RPMI7951 (cell line): Measurements from ENCODE around the gene TMEM273. TPM values are rescaled to one million over a fixed set of nuclear protein-coding genes. Genes with fewer than 3 reads are reported as not detected.

Source experiments
- DNase-seq: peaks from one replicate; pipeline ENCODE4 v3.0.0-alpha.2; 2012; ENCODE audit warnings: low read depth
- total RNA-seq: library from RNA; depleted of rRNA; stranded (reverse); fragments of >200 nt; shearing (Covaris generic); gene quantifications from 2 replicates; pipeline ENCODE4 v1.2.3, GENCODE V29; 2014; rRNA removed

The TMEM273 gene
- total RNA-seq, 1 experiment from 2014 or later: not detected

DNA sequence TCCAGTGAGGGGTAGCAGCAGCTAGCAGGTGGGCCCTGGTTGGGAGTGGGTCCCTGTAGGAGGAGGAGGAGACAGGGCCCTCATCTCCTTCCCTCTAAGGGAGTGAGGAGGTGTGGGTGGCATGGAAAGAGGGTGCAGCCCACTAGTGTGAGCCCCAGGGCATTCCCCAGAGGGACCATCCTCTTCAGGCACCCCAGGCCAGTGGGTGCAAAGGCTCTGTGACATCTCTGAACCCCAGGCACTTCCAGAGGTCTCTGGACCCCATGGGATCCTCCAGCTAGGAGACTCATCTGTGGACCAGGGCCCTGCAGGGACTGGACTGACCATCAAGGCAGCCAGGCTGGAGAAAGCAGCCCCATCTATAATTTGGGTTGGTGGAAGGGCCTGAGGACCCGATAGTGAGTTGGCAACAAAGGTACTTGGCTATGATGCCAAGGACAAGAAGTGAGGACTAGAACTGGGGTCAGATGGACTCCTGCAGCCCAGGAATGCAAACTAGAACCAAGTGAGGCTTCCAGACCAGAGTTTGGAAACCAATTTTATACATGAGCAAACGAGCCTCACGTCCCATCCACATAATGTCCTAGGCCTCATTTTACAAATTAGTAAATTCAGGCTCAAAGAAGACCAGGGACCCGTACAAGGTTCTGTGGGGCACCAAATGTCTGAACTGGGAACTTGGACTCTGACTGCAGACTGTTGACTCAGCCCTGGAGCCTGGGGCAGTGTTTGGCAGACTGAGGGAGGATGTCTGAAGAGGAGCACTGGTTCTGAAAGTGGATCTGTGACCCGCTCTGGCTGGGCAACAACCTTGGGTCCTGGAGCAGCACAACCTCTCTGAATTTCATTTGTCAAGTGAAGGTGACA is 71.4 kb downstream of the TMEM273 start:
- peak; percentile 19 for DNase-seq

DNA sequence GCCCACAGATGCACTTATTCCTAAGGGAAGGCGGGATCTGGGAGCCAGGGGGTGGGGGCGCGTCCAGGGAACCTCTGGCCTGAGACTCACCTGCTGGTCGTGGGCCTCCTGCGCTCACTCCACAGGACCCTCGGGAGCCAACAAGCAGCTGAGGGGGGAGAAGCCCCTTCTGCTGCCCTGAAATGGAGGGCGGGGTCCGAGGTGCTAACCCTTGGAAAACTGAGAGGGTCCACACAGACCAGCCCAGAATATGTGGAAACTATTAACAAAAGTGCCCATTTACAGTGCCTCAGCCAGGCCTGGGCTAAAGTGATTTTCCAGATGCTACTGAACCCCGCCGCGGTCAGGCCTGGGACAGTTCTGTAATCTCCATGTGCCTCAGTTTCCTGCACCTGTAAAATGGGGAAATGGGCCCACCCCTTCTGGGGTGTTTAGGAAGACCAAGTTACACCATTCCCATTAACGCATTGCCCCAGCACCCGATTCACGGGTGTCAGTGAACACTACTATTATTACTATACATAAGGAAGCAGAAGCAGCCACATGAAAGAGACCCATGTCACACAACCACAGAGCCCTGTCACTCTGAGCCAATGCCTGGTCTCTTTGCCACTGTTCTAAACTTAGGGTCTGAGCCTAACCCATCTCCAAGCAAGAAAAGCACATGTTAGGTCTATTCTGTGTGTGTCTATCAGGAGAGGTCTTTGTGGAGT is 72.2 kb downstream of the TMEM273 start:
- DNase-seq: no peak

DNA sequence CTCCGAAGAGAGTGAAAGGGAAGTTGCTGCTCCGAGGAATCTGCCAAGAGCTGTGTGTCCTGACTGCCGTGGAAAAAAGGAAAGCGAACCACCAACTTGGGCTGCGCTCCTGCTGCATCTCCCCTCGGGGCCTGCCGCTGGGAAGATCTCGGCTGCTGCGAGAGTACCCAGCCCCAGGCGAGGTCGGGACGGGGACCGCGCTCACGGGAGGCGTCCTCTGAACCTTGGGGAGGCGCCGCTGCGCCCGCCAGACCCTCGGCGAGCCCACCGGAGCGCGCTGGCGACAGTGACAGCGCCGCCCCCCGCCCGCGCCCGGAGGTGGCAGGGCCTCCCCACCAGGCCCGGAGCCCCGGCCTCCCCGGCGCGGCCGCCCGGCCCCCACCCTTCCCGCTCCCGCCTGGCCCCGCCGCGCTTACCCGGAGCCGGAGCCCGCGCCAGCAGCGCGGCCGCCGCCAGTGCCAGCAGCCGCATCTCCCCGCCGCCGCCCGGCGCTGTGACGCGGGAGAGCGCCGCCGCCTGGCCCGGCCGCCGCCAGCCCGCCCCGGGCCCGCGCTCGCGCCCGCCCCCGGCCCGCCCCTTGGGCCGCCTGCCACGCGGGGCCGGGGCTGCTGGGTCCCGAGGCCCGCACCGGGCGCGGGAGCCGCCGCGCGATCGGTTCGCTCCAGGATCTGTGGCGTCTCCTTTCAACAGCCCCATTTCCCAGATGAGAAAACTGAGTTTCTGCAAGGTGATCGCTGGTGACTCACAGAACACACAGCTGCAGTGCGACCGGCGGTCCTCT is 73.0 kb downstream of the TMEM273 start, which contains the start of gene VSTM4:
Gene VSTM4, minus strand, starts transcription at position 508 of the 781 bp plus-strand sequence. Its CDS starts 37 bp downstream, at position 471.
- peak; percentile 11 for DNase-seq

DNA sequence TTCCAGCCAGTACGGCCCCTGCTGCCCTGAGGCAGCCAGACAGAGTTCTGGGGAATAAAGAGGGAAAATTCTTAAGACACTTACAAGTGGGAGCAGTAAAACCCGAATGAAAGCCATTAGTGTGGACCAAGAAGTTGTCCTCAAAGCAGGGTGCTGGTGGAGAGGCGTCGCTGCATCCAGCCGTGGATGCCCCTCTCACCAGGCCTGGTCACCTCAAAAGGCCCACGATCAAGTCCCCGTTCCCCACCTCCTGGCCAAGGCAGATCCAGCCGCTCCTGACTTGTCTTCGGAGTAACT is 73.5 kb downstream of the TMEM273 start:
- no peak for DNase-seq

DNA sequence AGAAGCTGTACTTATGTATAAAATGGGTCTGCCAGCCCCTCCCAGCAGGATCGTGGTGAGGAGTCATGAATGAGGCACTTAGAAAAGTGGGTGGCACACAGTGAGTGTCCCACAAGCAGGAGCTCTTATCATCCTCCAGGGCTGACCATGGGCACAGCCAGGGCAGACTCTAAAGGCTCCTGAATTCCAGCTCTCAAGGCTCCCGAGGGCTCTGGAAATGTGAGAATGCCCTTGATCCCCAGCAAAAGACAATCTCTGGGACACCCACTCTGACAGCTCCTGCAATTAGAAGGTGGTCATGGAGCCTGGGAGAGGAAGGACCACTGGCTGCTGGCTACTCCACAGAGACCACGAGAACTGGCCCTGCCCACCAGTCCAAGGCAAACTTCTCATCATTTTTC is 74.5 kb downstream of the TMEM273 start:
- no peak for DNase-seq

DNA sequence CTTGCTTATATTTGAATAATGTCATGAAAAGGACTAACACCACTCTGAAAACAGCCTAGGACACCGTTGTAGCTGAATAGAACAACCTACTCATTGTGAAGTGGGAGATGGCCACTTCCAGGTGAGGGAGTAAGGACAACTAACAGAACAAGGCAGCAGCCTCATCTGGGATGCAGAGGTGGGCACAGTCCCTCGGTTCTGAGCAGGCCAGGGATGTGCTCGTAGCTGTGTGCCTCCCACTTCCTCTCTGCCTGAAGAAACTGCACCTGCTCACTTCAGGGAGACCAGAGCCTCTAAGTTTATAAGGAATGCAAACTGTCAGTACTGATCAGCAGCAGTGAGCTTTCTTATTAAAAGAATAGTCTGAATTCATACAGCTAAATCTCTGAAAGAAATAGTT is 75.3 kb downstream of the TMEM273 start:
- DNase-seq: no peak

DNA sequence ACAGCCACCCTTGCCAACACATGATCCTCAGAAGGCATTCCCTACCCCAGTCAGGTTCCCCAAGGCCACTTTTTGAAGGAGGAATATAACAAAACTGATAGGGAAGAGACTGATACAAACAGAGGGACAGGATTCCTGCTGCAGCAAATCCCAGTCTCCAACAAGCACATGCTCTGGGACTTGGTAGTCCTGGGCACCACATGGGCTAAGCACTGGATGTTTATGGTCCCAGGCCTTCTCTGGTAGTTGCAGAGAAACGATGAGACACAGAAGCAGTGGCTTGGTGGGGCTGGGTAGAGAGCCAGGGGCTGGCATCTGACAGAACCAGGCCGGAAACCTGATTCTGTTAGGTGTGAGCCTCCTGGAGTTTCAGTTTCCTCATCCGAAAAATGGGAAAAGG is 76.1 kb downstream of the TMEM273 start:
- no peak for DNase-seq

DNA sequence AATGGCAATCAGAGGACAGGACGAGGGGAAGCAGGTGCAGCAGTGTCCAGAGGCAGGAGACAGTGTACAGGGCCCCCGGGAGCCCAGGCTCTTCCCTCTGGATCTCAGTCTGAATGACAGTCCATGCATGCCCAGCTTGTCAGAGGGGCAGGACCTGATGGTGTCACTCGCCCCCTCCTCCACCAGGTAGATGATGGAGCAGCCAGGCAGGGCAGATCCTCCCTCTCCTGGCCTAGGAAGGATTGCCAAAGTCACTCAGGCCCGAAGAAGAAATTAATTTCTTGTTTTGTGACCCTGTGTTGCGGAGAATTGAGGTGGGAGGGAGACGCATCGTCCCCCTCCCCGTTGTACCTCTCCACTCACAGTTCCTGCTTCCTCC is 76.9 kb downstream of the TMEM273 start:
- no peak for DNase-seq

DNA sequence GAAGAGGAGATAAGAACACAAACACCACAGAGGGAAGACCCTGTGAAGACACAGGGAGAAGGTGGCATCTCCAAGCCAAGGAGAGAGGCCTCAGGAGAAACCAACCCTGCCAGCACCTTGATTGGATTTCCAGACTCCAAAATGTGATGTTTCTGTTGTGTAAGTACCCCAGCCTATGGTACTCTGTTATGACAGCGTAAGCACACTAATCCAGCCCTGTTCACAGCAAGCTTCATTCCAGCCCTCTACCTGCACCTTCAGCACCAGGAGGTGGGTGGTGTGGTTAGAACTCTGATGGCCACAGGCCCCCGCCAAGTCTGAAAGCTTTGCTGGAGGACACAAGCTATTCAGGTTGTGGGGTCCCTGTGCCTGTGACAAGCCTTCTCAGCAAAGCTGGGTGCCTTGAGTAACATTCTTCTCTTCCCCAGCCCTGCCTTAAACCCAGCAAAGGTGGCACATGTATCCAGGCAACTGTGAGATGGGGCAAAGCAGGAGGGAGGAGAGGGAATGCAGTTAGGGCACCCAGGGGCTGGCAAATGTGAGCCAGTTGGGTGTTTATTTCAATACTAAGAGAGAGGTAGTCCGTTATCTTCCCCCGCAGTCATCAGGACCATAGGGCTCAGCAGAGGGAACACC is 77.4 kb downstream of the TMEM273 start:
- DNase-seq: no peak

DNA sequence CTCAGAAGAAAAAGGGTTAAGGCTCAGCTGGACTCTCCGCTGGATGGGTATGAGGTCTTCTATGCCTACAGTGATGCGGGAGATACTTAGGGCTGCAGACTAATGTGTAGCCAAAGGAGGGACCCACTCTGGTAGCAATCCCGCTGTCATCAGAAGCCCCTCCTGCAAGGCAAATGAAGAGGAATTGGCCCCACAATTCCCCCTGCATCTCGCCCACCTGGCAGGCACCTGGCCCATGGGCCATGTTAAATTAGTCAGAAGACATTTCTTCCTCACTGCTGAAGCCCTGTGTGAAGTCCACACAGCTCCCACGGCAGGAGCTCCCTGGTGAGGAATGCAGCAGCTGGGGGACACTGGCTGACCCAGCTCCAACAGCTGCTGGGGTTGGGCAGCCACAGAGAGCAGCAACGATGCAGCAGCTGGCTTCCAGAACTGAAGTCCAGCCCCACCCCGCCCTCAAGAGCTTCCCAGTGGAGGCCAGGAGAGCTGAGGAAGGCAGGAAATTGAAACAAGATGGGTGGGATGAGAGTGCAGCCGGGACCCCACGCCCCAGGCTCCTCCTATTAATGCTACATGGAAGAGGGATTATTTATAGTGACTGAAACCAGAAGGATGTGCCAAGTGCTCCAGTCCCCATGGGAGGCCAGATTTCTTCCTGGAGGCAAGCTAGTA is 78.4 kb downstream of the TMEM273 start:
- DNase-seq: peak; percentile 50

DNA sequence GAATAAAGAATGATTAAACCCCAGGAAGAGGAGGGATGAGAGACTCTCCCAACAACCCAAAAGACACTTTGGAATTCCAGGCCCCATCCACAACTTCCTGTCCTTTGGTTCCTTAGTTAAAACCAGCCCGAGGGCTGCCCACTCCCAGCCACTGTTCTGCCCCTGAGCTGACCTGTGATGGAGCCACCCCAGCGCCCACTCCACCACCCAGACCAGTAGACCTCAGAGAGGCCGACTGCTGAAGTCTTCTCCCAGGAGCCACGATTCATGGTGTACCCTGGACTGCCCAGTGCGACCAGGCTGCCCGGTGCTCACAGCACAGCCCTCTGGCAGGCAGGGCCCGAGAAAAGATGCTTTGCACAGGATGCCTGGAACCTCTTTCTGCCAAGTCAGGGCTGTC is 79.5 kb downstream of the TMEM273 start:
- DNase-seq: no peak

DNA sequence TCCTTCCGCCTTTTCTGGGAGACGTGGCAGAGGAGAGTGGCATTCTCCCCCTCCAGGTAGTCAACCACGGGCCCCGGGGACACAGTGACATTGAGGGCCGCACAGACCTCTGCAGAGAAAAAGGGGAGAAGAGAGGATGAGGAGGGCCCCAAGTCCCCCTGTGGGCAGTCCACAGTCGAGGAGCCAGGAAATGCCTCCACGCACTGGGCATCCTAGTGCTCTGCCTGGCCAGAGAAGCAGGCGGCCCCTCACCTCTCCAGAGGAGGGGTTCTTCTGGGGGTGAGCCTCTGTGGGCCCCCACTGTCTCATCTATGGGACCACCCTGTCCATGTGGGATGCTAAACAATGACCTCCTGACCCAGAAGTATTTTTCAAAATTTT is 80.3 kb downstream of the TMEM273 start:
- DNase-seq: no peak

DNA sequence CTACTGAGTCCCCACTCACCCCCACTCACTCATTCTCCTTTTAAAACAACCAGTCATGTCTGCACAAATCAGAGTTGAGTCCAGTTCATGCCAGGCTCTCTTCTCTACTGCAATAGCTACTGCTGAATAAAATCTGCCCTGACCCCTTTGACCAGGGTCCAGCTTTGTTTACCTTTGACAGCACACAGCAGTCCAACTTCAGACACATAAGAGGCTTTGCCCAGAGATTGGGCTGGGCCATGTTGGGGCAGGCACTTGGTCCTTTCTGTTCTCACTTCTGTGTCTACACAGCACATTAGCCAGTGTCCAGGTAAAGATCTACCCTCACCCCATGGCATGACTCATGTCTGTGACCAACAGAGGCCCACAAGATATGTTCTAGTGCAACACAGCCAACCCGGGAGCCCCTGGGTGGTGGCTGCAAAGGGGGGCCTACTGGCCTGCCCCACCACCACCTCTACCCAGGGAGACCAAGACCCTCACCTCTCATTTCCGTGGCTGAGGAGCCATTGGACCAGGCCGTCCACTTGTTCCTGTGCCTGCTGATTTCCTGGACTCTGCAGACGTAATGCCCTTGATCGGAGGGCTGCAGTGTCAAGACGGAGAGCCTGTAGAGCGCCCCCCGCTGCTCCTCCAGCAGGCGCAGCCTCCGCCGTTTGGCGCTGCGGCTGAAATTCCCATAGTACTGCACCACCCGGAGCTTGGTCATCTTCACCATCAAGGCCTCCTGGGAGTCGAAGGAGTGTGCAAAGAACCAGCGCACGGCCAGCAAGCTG is 80.9 kb downstream of the TMEM273 start:
- DNase-seq: no peak

DNA sequence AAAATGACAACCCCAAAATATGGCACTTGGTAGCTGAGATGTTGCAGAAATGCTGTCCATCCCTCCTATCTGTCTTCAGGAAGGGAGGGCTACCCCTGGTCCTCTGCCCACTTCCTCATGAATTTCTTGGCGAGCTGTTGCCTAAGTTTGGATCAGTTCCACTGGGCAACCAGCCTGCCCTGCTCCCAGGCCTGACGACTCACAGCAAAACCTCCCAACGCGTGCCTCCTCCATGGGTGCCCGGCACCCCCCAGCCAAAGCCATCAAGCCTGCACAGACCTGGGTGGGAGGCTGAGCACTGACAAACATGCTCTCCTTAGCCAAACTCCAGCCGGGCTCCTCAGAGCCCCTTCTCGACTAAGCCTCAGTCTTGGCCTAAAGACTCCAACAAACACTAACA is 81.7 kb downstream of the TMEM273 start:
- no peak for DNase-seq

DNA sequence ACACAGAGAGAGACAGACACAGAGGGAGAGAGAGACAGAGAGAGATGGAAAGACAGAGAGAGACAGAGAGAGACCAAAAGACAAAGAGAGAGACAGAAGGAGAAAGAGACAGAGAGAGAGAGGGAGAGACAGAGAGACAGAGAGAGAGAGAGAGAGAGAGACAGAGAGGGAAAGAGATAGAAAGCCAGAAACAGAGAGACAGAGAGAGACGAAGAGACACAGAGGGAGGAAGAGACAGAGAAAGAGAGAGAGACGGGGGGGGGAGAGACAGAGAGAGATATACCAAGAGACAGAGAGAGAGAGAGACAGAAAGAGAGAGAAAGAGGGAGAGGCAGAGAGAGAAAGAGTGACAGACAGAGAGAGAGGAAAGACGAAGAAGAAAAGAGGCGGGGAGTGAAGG is 83.1 kb downstream of the TMEM273 start:
- DNase-seq: no peak

Other genes with a start within 250 kb of the TMEM273 start
- not detected in 2 replicates for gene LRRC18, start 248.6 kb downstream of the TMEM273 start, total RNA-seq
- gene VSTM4, start 72.9 kb downstream of the TMEM273 start, total RNA-seq: under 0.01 and 0.12 TPM in 2 replicates
- gene FAM170B, start 54.4 kb downstream of the TMEM273 start, total RNA-seq: not detected in 2 replicates
- gene C10orf71, start 110.8 kb upstream of the TMEM273 start, total RNA-seq: not detected in 2 replicates
- not detected in 2 replicates for gene DRGX, start 207.7 kb upstream of the TMEM273 start, total RNA-seq